H1 (cell line): ENCODE results near the gene NFATC1. TPM values are rescaled to one million over a fixed set of nuclear protein-coding genes. Genes with fewer than 3 reads are reported as not detected.

Experiments
- CBX8 ChIP-seq: fragments of 300-800, 300-1000 bp; sonication (generic); IDR thresholded peaks from 2 replicates; pipeline ENCODE4 v1.7.1; 2016; ENCODE audit warnings: low read depth, low read length, borderline replicate concordance
- CHD1 ChIP-seq: IDR thresholded peaks from 2 replicates; pipeline ENCODE4 v1.6.1; 2012; ENCODE audit warnings: low read depth, low read length, improper control_type of control experiment
- EZH2 ChIP-seq: fragments of 200-600 bp; sonication (generic); IDR thresholded peaks from 2 replicates; pipeline ENCODE4 v1.7.1; 2012; ENCODE audit warnings: low read depth, mild to moderate bottlenecking, moderate library complexity, low read length, inconsistent platforms; ENCODE audit not compliant: severe bottlenecking
- RNF2 ChIP-seq: fragments of 200-900, 300-1000 bp; sonication (generic); IDR thresholded peaks from 2 replicates; pipeline ENCODE4 v1.7.1; 2016; ENCODE audit warnings: borderline replicate concordance, low read depth, mild to moderate bottlenecking, antibody characterized with exemption, low read length; ENCODE audit not compliant: poor library complexity, severe bottlenecking; ENCODE audit errors: missing control alignments
- TBP ChIP-seq: IDR thresholded peaks from 2 replicates; pipeline ENCODE4 v1.6.1; 2011; ENCODE audit warnings: low read depth, low read length, improper control_type of control experiment
- polyA plus RNA-seq, 7 experiments: library from polyadenylated mRNA; depleted of rRNA in 3 of 7; stranded (reverse) in 5 of 7; unstranded in 2 of 7; fragments of >200 nt in 5 of 7; fragments of 200-250 nt in 2 of 7; gene quantifications; 1 replicate in 5 of 7; 2 replicates in 1 of 7; 4 replicates in 1 of 7; pipeline versions ENCODE4 v1.2.1 to v1.2.3, GENCODE V29; 2011 to 2013; ENCODE audit warnings: missing spikeins in 2 of 7, mixed read lengths in 2 of 7
- total RNA-seq: library from RNA; stranded (reverse); fragmentation: NEBNext Ultra II Directional; extraction: Animal tissue kit (Norgen Biotek cat#: 25700); gene quantifications from 2 replicates; pipeline ENCODE4 v1.2.1, GENCODE V29; 2021

Gene NFATC1
- total and polyA plus RNA-seq, 2 of the 8 experiments (the other 6 are each of a cell fraction or from before 2014, with no cell fraction given) = 2.0 to 6.6 TPM

- TF ChIP-seq CBX8 (no peak), CHD1 (no peak), RNF2 (no peak), TBP (no peak), EZH2 (no peak)
These were observed 164.5 kb downstream of the NFATC1 start (continued) for GRCh38 chr18:79560042-79560860.
